T-helper 9 cell (primary cell): ENCODE data around the gene DNTTIP2.
"Not testable (repeated sequence)": the region's sequence is repeated elsewhere in the genome, so short reads cannot be mapped to it uniquely, and the experiment has no call there.

Source experiments
- DNase-seq: peaks from one replicate; pipeline ENCODE4 v3.0.0-alpha.2; 2020

DNTTIP2 gene

GRCh38 chr1:93874025-93874651 is 4.9 kb downstream of the DNTTIP2 start:
- no peak for DNase-seq

GRCh38 chr1:93871366-93871765 is 7.6 kb downstream of the DNTTIP2 start:
- no peak for DNase-seq

GRCh38 chr1:93869653-93870052 is 9.4 kb downstream of the DNTTIP2 start:
- no peak for DNase-seq

GRCh38 chr1:93868492-93868891 is 10.5 kb downstream of the DNTTIP2 start:
- DNase-seq = not testable (repeated sequence)

- no peak for DNase-seq
Observed at GRCh38 chr1:93865253-93865652, 13.8 kb downstream of the DNTTIP2 start.

- no peak for DNase-seq
Observed at GRCh38 chr1:93864175-93864574, 14.8 kb downstream of the DNTTIP2 start.

- DNase-seq = not testable (repeated sequence)
Observed at GRCh38 chr1:93857653-93858052, 21.4 kb downstream of the DNTTIP2 start.

GRCh38 chr1:93855983-93856382 is 23.0 kb downstream of the DNTTIP2 start:
- DNase-seq = not testable (repeated sequence)

GRCh38 chr1:93853940-93854339 is 25.1 kb downstream of the DNTTIP2 start:
- no peak for DNase-seq

GRCh38 chr1:93851878-93852277 is 27.1 kb downstream of the DNTTIP2 start:
- no peak for DNase-seq

- DNase-seq = no peak
Observed at GRCh38 chr1:93851327-93851712, 27.7 kb downstream of the DNTTIP2 start.

GRCh38 chr1:93850687-93851326 is 28.2 kb downstream of the DNTTIP2 start:
- DNase-seq = peak; percentile 25

- DNase-seq = no peak
Observed at GRCh38 chr1:93848350-93848883, 30.6 kb downstream of the DNTTIP2 start.

- peak; percentile 59 for DNase-seq
Observed at GRCh38 chr1:93847811-93848288, 31.2 kb downstream of the DNTTIP2 start.

- DNase-seq = peak; percentile 88
Observed at GRCh38 chr1:93846992-93847810, 31.8 kb downstream of the DNTTIP2 start.

- DNase-seq = peak; percentile 72
Observed at GRCh38 chr1:93846206-93846991, 32.6 kb downstream of the DNTTIP2 start.

GRCh38 chr1:93845538-93846205 is 33.3 kb downstream of the DNTTIP2 start:
- DNase-seq = no peak

- peak; percentile 8 for DNase-seq
Observed at GRCh38 chr1:93844262-93845045, 34.6 kb downstream of the DNTTIP2 start.

GRCh38 chr1:93842750-93843500 is 36.1 kb downstream of the DNTTIP2 start:
- no peak for DNase-seq

GRCh38 chr1:93841771-93842170 is 37.2 kb downstream of the DNTTIP2 start:
- DNase-seq = no peak
